Gastrocnemius medialis (tissue), 4 donors: ENCODE results near the gene PKNOX2.

Experiments
- CTCF ChIP-seq, 5 experiments: fragments of 450-650 bp in 3 of 5; fragments of 200-600 bp in 2 of 5; sonication (generic) in 2 of 5; IDR thresholded peaks in 4 of 5; conservative IDR thresholded peaks in 1 of 5; 1 replicate in 4 of 5; 2 replicates in 1 of 5; pipeline ENCODE4 v1.5.1; 2016 to 2019; ENCODE audit warnings: antibody characterized with exemption in 5 of 5, mild to moderate bottlenecking in 3 of 5, moderate library complexity in 3 of 5
- POLR2A ChIP-seq, 2 donors: fragments of 450-650 bp; IDR thresholded peaks; one replicate each; pipeline ENCODE4 v1.6.1; 2017; ENCODE audit warnings: antibody characterized with exemption in 2 of 2, mild to moderate bottlenecking in 2 of 2, moderate library complexity in 2 of 2

GRCh38 chr11:125408311-125408711 lies 243.8 kb downstream of the PKNOX2 start:
- TF ChIP-seq CTCF (IDR thresholded peaks at IDR 0.05 in 4 of 5, conservative IDR thresholded peaks at IDR 0.05 in 1 of 5) (no peak), POLR2A (IDR thresholded peaks at IDR 0.05) (no peak)
